ENCODE results near the gene CLDN20.

Gene CLDN20

GRCh38 chr6:155222506-155222905 is 41.3 kb upstream of the CLDN20 start:
- Histone ChIP-seq H3K27ac (ENCODE audit: low read depth, low read length) (no peak overlapping the region), H3K9me3 (ENCODE audit: insufficient read depth, low read length) (no peaks in the 10 kb centered on the region), H3K36me3 (ENCODE audit: low read length) (no peaks in the 10 kb centered on the region; the same call in 1 of the 2 replicates), H3K4me2 (ENCODE audit: low read depth, low read length, poor library complexity, severe bottlenecking) (no peak overlapping the region), H4K20me1 (ENCODE audit: low read depth, low read length) (no peaks in the 10 kb centered on the region), H3K79me2 (ENCODE audit: insufficient read depth, low read length) (peaks cover 20% of the 10 kb centered on the region), H3K4me3 (ENCODE audit: insufficient read depth, low read length, poor library complexity, severe bottlenecking) (no peak overlapping the region), H3K9ac (ENCODE audit: low read length) (no peak overlapping the region), H3F3A (ENCODE audit: insufficient read depth) (no peaks in the 10 kb centered on the region), H3K9me2 (replicated peaks; ENCODE audit: insufficient read depth, low read length) (no peaks in the 10 kb centered on the region), H3K27me3 (ENCODE audit: low read length) (no peaks in the 10 kb centered on the region), H2AFZ (ENCODE audit: low read depth, low read length, severe bottlenecking) (no peak overlapping the region)
- TF ChIP-seq CTCF (IDR thresholded peaks at IDR 0.05; ENCODE audit: insufficient read depth, low read length, poor library complexity, severe bottlenecking) (no peak), EZH2phosphoT487 (conservative IDR thresholded peaks at IDR 0.05; ENCODE audit: low read length) (no peak)

- Histone ChIP-seq H3K27ac (ENCODE audit: low read depth, low read length) (no peak overlapping the region), H2AFZ (ENCODE audit: low read depth, low read length, severe bottlenecking) (no peak overlapping the region), H4K20me1 (ENCODE audit: low read depth, low read length) (no peaks in the 10 kb centered on the region), H3F3A (ENCODE audit: insufficient read depth) (no peaks in the 10 kb centered on the region), H3K9ac (ENCODE audit: low read length) (no peak overlapping the region), H3K9me3 (ENCODE audit: insufficient read depth, low read length) (no peaks in the 10 kb centered on the region), H3K27me3 (ENCODE audit: low read length) (no peaks in the 10 kb centered on the region), H3K36me3 (ENCODE audit: low read length) (no peaks in the 10 kb centered on the region; the same call in 1 of the 2 replicates), H3K9me2 (replicated peaks; ENCODE audit: insufficient read depth, low read length) (no peaks in the 10 kb centered on the region), H3K79me2 (ENCODE audit: insufficient read depth, low read length) (peaks cover 28% of the 10 kb centered on the region), H3K4me3 (ENCODE audit: insufficient read depth, low read length, poor library complexity, severe bottlenecking) (no peak overlapping the region), H3K4me2 (ENCODE audit: low read depth, low read length, poor library complexity, severe bottlenecking) (no peak overlapping the region)
- TF ChIP-seq EZH2phosphoT487 (conservative IDR thresholded peaks at IDR 0.05; ENCODE audit: low read length) (no peak), CTCF (IDR thresholded peaks at IDR 0.05; ENCODE audit: insufficient read depth, low read length, poor library complexity, severe bottlenecking) (no peak)
Observed at GRCh38 chr6:155223646-155224451, 40.0 kb upstream of the CLDN20 start.

- Histone ChIP-seq H3K36me3 (ENCODE audit: low read length) (no peaks in the 10 kb centered on the region; the same call in 1 of the 2 replicates), H3F3A (ENCODE audit: insufficient read depth) (no peaks in the 10 kb centered on the region), H3K4me2 (ENCODE audit: low read depth, low read length, poor library complexity, severe bottlenecking) (no peak overlapping the region), H2AFZ (ENCODE audit: low read depth, low read length, severe bottlenecking) (no peak overlapping the region), H3K9me3 (ENCODE audit: insufficient read depth, low read length) (no peaks in the 10 kb centered on the region), H3K4me3 (ENCODE audit: insufficient read depth, low read length, poor library complexity, severe bottlenecking) (no peak overlapping the region), H3K9ac (ENCODE audit: low read length) (no peak overlapping the region), H3K27ac (ENCODE audit: low read depth, low read length) (no peak overlapping the region), H3K27me3 (ENCODE audit: low read length) (no peaks in the 10 kb centered on the region), H3K9me2 (replicated peaks; ENCODE audit: insufficient read depth, low read length) (no peaks in the 10 kb centered on the region), H3K79me2 (ENCODE audit: insufficient read depth, low read length) (peaks cover 24% of the 10 kb centered on the region), H4K20me1 (ENCODE audit: low read depth, low read length) (no peaks in the 10 kb centered on the region)
- no peak for TF ChIP-seq CTCF (IDR thresholded peaks at IDR 0.05; ENCODE audit: insufficient read depth, low read length, poor library complexity, severe bottlenecking)
- no peak for TF ChIP-seq EZH2phosphoT487 (conservative IDR thresholded peaks at IDR 0.05; ENCODE audit: low read length)
Observed at GRCh38 chr6:155224618-155225017, 39.2 kb upstream of the CLDN20 start.

Measured in SU-DHL-6 (cell line).